HUES64 (cell line): ENCODE results near the gene PTGDS.

Experiments
- H3K27ac ChIP-seq: 2 replicates; pipeline ENCODE4 v1.7.0; 2013; ENCODE audit warnings: low read depth, low read length, inconsistent platforms
- H3K27me3 ChIP-seq: 2 replicates; pipeline ENCODE4 v1.6.1; 2013; ENCODE audit warnings: mild to moderate bottlenecking, low read length; ENCODE audit not compliant: insufficient read depth
- H3K36me3 ChIP-seq: 2 replicates; pipeline ENCODE4 v1.6.1; 2013; ENCODE audit warnings: mild to moderate bottlenecking, low read length; ENCODE audit not compliant: insufficient read depth
- H3K4me1 ChIP-seq: 2 replicates; pipeline ENCODE4 v1.6.1; 2013; ENCODE audit warnings: mild to moderate bottlenecking, low read length, moderate library complexity; ENCODE audit not compliant: insufficient read depth
- H3K4me3 ChIP-seq: 2 replicates; pipeline ENCODE4 v1.5.1; 2013; ENCODE audit warnings: mild to moderate bottlenecking, low read length, moderate library complexity
- H3K9ac ChIP-seq: 2 replicates; pipeline ENCODE4 v1.6.1; 2013; ENCODE audit warnings: mild to moderate bottlenecking, low read depth, low read length
- H3K9me3 ChIP-seq: 2 replicates; pipeline ENCODE4 v1.6.1; 2013; ENCODE audit warnings: low read depth, low read length; ENCODE audit not compliant: insufficient read depth
- WGBS: fragments of 150-250, 120-280 bp; methylation state at CpG from one replicate; pipeline ENCODE4 v1.1.7; 2013; ENCODE audit warnings: missing lambda C conversion rate; 5-methylcytosine and 5-hydroxymethylcytosine counted together

PTGDS gene

DNA sequence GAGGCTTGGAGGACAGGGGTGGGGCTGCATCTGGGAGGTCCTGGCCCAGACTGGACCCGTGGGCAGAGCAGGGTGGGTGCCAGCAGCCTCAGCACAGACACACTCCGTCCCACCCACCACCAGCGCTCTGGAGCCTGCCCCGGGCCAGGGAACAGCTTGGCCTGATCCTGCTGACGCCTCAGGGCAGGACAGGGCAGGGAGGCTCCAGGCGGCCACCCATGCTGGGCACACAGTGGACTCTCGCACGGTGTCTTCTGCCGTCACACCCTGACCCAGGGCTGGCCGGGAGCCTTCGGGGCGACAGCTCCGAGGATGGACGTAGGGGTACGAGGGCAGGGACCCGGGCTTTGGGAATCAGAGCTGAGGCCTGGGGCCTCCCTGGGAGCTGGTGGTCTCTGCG lies 8.2 kb upstream of the PTGDS start:
- Histone ChIP-seq H3K4me3 (no peak overlapping the region), H3K9ac (no peak overlapping the region), H3K4me1 (0 out of 2 replicates have a peak, but pooled peaks cover 5% of the 10 kb centered on the region), H3K36me3 (no peaks in the 10 kb centered on the region), H3K27me3 (no peaks in the 10 kb centered on the region), H3K27ac (no peak overlapping the region), H3K9me3 (no peaks in the 10 kb centered on the region)
- WGBS = 87% methylated on average over 17 of the region's 17 CpGs

- 0 out of 2 replicates have a peak, but pooled peaks cover 5% of the 10 kb centered on the region for H3K4me1 ChIP-seq
- H3K36me3 ChIP-seq = no peaks in the 10 kb centered on the region
- 79% methylated on average over 4 of the region's 5 CpGs for WGBS
- H3K27ac ChIP-seq = no peak overlapping the region
- no peak overlapping the region for H3K9ac ChIP-seq
- no peak overlapping the region for H3K4me3 ChIP-seq
- no peaks in the 10 kb centered on the region for H3K27me3 ChIP-seq
- no peaks in the 10 kb centered on the region for H3K9me3 ChIP-seq
Measured at GRCh38 chr9:136969774-136970173, 7.5 kb upstream of the PTGDS start.

GRCh38 chr9:136970361-136970760 lies 6.9 kb upstream of the PTGDS start:
- no peaks in the 10 kb centered on the region for H3K36me3 ChIP-seq
- no peak overlapping the region for H3K4me3 ChIP-seq
- no peaks in the 10 kb centered on the region for H3K27me3 ChIP-seq
- 90% methylated on average over 11 of the region's 11 CpGs for WGBS
- H3K4me1 ChIP-seq = 0 out of 2 replicates have a peak, but pooled peaks cover 5% of the 10 kb centered on the region
- no peak overlapping the region for H3K27ac ChIP-seq
- H3K9ac ChIP-seq = no peak overlapping the region
- H3K9me3 ChIP-seq = no peaks in the 10 kb centered on the region

GRCh38 chr9:136971746-136972145 lies 5.6 kb upstream of the PTGDS start:
- H3K9me3 ChIP-seq = no peaks in the 10 kb centered on the region
- H3K4me1 ChIP-seq = no peaks in the 10 kb centered on the region
- H3K27me3 ChIP-seq = no peaks in the 10 kb centered on the region
- H3K9ac ChIP-seq = no peak overlapping the region
- no peaks in the 10 kb centered on the region for H3K36me3 ChIP-seq
- 92% methylated on average over 14 of the region's 14 CpGs for WGBS
- H3K4me3 ChIP-seq = no peak overlapping the region
- H3K27ac ChIP-seq = no peak overlapping the region

DNA sequence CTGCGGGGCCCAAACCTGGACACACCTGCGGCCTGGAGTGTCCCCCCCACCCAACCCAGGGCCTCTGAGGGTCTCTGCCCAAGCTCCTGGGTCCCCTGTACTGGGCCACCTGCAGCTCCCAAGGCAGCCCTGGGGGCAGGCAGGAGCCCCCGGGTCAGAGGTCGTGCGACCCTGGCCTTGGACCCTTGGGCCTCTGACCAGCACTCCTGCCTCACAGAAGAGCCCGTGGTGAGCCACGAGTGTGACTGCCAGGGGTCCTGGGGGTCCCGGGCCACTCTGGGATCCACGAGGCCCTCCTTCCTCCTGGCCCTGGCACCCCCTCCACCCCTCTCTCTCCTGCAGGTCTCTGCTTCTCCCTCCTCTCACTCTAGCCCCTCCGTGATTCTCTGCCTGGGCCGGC lies 5.0 kb upstream of the PTGDS start:
- no peaks in the 10 kb centered on the region for H3K9me3 ChIP-seq
- WGBS = 91% methylated on average over 11 of the region's 11 CpGs
- H3K9ac ChIP-seq = no peak overlapping the region
- no peaks in the 10 kb centered on the region for H3K4me1 ChIP-seq
- peaks cover 6% of the 10 kb centered on the region for H3K27me3 ChIP-seq
- H3K27ac ChIP-seq = no peak overlapping the region
- H3K36me3 ChIP-seq = no peaks in the 10 kb centered on the region
- H3K4me3 ChIP-seq = no peak overlapping the region

- no peak overlapping the region for H3K9ac ChIP-seq
- no peaks in the 10 kb centered on the region for H3K36me3 ChIP-seq
Measured at GRCh38 chr9:136972743-136973142, 4.6 kb upstream of the PTGDS start.

DNA sequence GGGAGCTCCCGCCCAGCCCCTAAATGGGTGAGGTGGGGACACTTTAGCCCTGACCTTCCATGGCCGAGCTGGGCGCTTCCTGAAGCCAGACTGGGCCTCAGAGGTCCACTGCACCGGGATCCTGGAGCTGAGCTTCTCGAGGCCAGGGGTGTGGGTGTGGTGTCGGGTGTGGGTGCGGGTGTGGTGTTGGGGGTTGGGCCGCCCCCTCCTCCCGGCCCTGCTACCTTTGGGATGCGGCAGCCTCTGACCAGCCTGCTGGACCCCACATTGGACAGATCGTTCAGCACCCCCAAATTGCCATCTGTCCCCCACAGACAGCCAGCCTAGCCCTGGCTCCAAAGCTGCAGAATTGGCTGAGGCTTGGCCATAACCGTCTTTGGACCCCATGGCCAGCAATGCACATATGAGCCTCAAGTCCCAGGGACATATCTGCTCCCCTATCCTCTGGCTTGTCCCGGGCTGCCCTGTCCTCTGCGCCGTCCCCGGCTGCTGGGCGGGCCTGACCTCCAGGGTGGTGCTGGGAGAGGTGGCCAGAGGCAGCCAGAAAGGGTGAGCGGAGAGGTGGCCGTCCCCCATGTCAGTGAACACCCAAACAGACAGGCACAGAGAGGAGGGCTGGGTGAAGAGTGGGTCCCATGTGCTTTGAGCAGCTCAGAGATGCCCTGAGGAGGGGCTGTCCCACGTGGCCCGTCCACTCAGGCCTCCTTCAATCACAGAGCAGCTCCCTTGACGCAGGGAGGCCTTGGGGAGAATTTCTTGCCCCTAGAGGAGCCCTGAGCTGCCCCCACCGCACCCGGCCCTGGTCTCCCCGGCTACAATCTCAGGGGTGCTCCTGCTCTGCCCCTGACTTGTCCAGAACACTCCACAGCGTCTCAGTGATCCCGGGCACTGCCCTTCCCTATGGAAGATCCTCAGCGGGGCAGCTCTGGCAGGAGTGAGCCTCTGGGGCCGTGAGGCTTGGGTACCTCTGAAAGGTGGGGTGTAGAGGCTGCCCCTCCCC lies 3.4 kb upstream of the PTGDS start:
- Histone ChIP-seq H3K9ac (no peak overlapping the region), H3K27ac (no peak overlapping the region), H3K36me3 (no peaks in the 10 kb centered on the region), H3K4me1 (no peaks in the 10 kb centered on the region), H3K4me3 (no peak overlapping the region), H3K9me3 (no peaks in the 10 kb centered on the region), H3K27me3 (peaks cover 13% of the 10 kb centered on the region)
- 91% methylated on average over 29 of the region's 29 CpGs for WGBS

More at GRCh38 chr9:136972743-136973142, 4.6 kb upstream of the PTGDS start:
- WGBS = 81% methylated on average over 13 of the region's 13 CpGs
- Histone ChIP-seq H3K27me3 (peaks cover 10% of the 10 kb centered on the region), H3K4me1 (no peaks in the 10 kb centered on the region), H3K27ac (no peak overlapping the region), H3K9me3 (no peaks in the 10 kb centered on the region), H3K4me3 (no peak overlapping the region)

DNA sequence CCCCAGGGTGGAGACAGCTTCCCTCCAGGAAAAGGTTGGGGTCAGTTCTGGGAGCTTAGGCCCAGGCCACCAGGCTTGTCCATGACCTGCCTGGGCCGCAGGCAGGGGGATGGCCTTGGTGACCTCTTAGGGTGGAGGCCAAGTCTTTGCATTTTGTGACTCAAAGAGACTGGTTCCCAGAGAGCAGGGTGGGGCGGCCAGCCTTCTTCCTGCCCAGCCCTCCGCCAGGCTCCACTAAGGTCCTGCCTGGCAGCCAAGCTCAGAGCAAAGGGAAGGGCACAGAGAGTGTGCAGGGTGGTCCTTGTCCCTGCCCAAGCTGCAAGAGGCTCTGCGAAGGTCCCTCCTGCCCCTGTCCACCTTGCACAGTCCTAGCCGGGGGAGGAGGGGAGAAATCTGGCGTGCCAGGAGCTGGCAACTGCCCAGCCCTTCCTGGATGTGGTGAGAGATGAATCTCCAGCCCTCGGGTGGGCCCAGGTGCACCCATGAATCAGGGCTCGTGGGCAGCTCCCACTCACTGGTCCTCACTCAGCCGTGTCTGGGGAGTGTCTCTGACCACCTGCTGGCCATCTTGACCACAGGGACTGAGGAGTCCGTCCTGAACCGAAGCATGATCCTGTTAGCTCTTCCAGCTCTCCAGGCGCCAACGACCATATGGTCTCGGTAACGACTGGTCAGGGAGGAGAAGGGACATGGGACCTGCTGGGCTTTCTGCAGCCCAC lies 2.3 kb upstream of the PTGDS start:
- Histone ChIP-seq H3K27ac (no peak overlapping the region), H3K36me3 (no peaks in the 10 kb centered on the region), H3K4me1 (no peaks in the 10 kb centered on the region), H3K27me3 (peaks cover 13% of the 10 kb centered on the region), H3K9me3 (no peaks in the 10 kb centered on the region), H3K4me3 (no peak overlapping the region), H3K9ac (no peak overlapping the region)
- WGBS = 88% methylated on average over 15 of the region's 15 CpGs

DNA sequence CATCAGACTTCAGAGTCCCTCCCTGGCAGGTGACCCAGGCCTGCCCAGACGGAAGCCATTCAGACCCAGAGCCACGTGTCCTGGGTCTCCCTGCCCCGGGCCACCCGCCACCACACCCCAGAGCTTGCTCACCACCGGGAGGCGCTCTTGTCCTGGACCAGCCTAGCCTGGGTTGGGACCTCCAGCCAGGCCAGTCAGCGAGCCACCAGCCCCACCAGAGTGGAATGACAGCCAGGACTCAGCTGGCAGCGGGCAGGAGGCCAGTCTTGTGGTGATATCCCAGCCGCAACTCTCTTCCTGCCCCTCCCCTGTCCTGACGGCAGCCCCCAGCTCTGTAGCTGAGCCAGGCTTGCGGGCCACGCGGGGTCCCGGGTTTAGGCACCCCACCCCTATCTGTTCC lies 1.7 kb upstream of the PTGDS start:
- Histone ChIP-seq H3K9me3 (no peaks in the 10 kb centered on the region), H3K36me3 (no peaks in the 10 kb centered on the region), H3K4me1 (no peaks in the 10 kb centered on the region), H3K4me3 (no peak overlapping the region), H3K9ac (no peak overlapping the region), H3K27ac (no peak overlapping the region), H3K27me3 (peaks cover 13% of the 10 kb centered on the region)
- 79% methylated on average over 14 of the region's 14 CpGs for WGBS

DNA sequence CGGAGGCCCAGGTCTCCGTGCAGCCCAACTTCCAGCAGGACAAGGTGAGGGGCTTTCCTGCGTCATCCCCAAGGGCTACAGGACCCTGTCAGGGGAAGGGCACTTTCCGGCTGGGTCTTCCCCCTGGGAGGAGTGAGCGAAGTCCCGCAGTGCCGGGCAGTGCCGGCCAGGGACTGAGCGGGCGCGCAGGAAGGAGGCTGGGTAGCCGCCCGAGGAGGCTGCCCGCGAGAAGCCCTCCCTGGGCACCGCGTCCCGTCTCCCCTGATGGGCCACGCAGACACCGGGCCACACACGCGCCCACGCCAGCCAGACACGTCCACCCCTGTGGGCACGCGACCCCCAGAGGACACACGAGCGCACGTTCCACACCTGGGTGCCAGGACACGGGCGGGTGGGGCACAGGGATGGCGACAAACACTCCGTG lies 357 bp downstream of the PTGDS start:
- Histone ChIP-seq H3K4me1 (no peaks in the 10 kb centered on the region), H3K36me3 (no peaks in the 10 kb centered on the region), H3K9ac (peak overlapping the region; percentile 51; the same call in 1 of the 2 replicates), H3K27me3 (peaks cover 13% of the 10 kb centered on the region), H3K27ac (no peak overlapping the region), H3K4me3 (peak overlapping the region; percentile 67), H3K9me3 (no peaks in the 10 kb centered on the region)
- WGBS = 5% methylated on average over 33 of the region's 33 CpGs
